Upper lobe of left lung (tissue), 4 donors: ENCODE results near the gene ZNF157.

ENCODE experiments used
- CTCF ChIP-seq, 6 experiments: fragments of 450-650 bp in 4 of 6; fragments of 200-600 bp in 2 of 6; sonication (generic) in 2 of 6; IDR thresholded peaks; one replicate each; pipeline ENCODE4 v1.5.1; 2016 to 2019; ENCODE audit warnings: antibody characterized with exemption in 6 of 6
- POLR2A ChIP-seq, 4 donors: fragments of 450-650 bp; IDR thresholded peaks; one replicate each; pipeline ENCODE4 v1.5.1; 2016 to 2017; ENCODE audit warnings: antibody characterized with exemption in 4 of 4, mild to moderate bottlenecking in 2 of 4
- POLR2AphosphoS5 ChIP-seq, 2 donors: sonication (generic); formaldehyde crosslinking; IDR thresholded peaks; one replicate each; pipeline ENCODE4 v1.5.1; 2017; ENCODE audit warnings: antibody characterized with exemption in 2 of 2

GRCh38 chrX:47456080-47456479 is 85.7 kb downstream of the ZNF157 start:
- TF ChIP-seq CTCF (IDR thresholded peaks at IDR 0.05) (no peak), POLR2AphosphoS5 (IDR thresholded peaks at IDR 0.05) (no peak), POLR2A (IDR thresholded peaks at IDR 0.05) (no peak)
